Mammary epithelial cell (primary cell): Measurements from ENCODE around the gene HS3ST3B1.

ENCODE experiments used
- EZH2 ChIP-seq: IDR thresholded peaks from 2 replicates; pipeline ENCODE4 v1.6.1; 2012; ENCODE audit warnings: low read length, inconsistent platforms, borderline replicate concordance
- TF ChIP-seq, protein P1 (sequence below), 2 donors: IDR thresholded peaks in 1 of 2; conservative IDR thresholded peaks in 1 of 2; 2 replicates each; pipeline ENCODE4 v1.5.1; 2011 to 2012; ENCODE audit warnings: inconsistent platforms in 2 of 2, low read length in 2 of 2, mild to moderate bottlenecking in 2 of 2, control low read depth in 1 of 2, low read depth in 1 of 2; ENCODE audit not compliant: insufficient read depth in 1 of 2; ENCODE audit errors: extremely low read depth in 1 of 2

DNA sequence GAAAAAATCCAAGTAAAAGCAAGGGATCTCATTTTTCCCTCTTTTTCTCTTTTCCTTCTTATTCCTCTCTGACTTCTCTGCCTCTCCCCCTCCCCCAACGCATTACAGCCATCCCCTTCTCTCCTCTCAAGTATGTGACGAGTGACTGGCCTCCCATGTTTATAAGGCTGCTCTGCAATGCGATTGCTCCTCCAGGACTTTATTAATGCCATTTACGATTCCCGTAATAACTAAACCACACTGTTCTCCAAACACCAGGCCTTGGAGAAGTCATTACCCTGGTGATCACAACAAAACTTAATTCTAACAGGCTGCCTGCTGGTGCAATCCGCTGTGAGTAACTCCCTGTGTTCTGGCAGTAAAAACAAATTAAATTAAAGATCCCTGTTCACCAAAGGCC is 88.8 kb downstream of the HS3ST3B1 start:
- TF ChIP-seq, protein P1, sequence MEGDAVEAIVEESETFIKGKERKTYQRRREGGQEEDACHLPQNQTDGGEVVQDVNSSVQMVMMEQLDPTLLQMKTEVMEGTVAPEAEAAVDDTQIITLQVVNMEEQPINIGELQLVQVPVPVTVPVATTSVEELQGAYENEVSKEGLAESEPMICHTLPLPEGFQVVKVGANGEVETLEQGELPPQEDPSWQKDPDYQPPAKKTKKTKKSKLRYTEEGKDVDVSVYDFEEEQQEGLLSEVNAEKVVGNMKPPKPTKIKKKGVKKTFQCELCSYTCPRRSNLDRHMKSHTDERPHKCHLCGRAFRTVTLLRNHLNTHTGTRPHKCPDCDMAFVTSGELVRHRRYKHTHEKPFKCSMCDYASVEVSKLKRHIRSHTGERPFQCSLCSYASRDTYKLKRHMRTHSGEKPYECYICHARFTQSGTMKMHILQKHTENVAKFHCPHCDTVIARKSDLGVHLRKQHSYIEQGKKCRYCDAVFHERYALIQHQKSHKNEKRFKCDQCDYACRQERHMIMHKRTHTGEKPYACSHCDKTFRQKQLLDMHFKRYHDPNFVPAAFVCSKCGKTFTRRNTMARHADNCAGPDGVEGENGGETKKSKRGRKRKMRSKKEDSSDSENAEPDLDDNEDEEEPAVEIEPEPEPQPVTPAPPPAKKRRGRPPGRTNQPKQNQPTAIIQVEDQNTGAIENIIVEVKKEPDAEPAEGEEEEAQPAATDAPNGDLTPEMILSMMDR (conservative IDR thresholded peaks at IDR 0.05 in 1 of 2, IDR thresholded peaks at IDR 0.05 in 1 of 2; ENCODE audit: extremely low read depth in 1 of 2, insufficient read depth in 1 of 2, low read depth in 1 of 2, low read length in 2 of 2) = no peak
- no peak for TF ChIP-seq EZH2
